ENCODE results near the gene PDLIM1. TPM values are rescaled to one million over a fixed set of nuclear protein-coding genes. Genes with fewer than 3 reads are reported as not detected.

The PDLIM1 gene
- total and polyA plus RNA-seq, 2 donors from 2014 or later: 72.9 to 148 TPM

- no peaks in the 10 kb centered on the region for H3K36me3 ChIP-seq (ENCODE audit: control insufficient read depth in 2 of 3, insufficient read depth in 3 of 3, low read length in 3 of 3)
- no peak for FAIRE-seq
- no peak for TF ChIP-seq CTCF (IDR thresholded peaks at IDR 0.05; ENCODE audit: borderline replicate concordance, extremely low read depth, insufficient read depth)
Observed at GRCh38 chr10:95297402-95297801, 6.6 kb upstream of the PDLIM1 start.

GRCh38 chr10:95296764-95297163 is 6.0 kb upstream of the PDLIM1 start:
- no peak overlapping the region for H3K9ac ChIP-seq (ENCODE audit: low read length in 3 of 3)
- peaks cover 0 to 6% (median 4%) of the 10 kb centered on the region in 3 donors for H3K4me1 ChIP-seq (ENCODE audit: control insufficient read depth in 2 of 3, insufficient read depth in 2 of 3, low read depth in 1 of 3, low read length in 3 of 3)
- no peaks in the 10 kb centered on the region for H3K9me3 ChIP-seq (ENCODE audit: control insufficient read depth in 2 of 3, insufficient read depth in 1 of 3, low read length in 3 of 3)
- intact Hi-C loops (cut with DNase I): no loop called here
- FAIRE-seq (no peak), DNase-seq (no peak)
- H3K4me3 ChIP-seq (ENCODE audit: low read length in 3 of 3): no peak overlapping the region
- no peaks in the 10 kb centered on the region for H3K36me3 ChIP-seq (ENCODE audit: control insufficient read depth in 2 of 3, insufficient read depth in 3 of 3, low read length in 3 of 3)
- no peaks in the 10 kb centered on the region for H3K27me3 ChIP-seq (ENCODE audit: control insufficient read depth, insufficient read depth, low read length)
- no peak for TF ChIP-seq CTCF (IDR thresholded peaks at IDR 0.05; ENCODE audit: borderline replicate concordance, extremely low read depth, insufficient read depth)
- H3K27ac ChIP-seq (ENCODE audit: low read depth in 2 of 2, low read length in 2 of 2): no peak overlapping the region

More at GRCh38 chr10:95297402-95297801, 6.6 kb upstream of the PDLIM1 start:
- no peak overlapping the region for H3K4me3 ChIP-seq (ENCODE audit: low read length in 3 of 3)
- peaks cover 0 to 6% (median 4%) of the 10 kb centered on the region in 3 donors for H3K4me1 ChIP-seq (ENCODE audit: control insufficient read depth in 2 of 3, insufficient read depth in 2 of 3, low read depth in 1 of 3, low read length in 3 of 3)
- no peak overlapping the region for H3K9ac ChIP-seq (ENCODE audit: low read length in 3 of 3)
- no peak overlapping the region for H3K27ac ChIP-seq (ENCODE audit: low read depth in 2 of 2, low read length in 2 of 2)
- intact Hi-C loops (cut with DNase I): no loop called here
- no peaks in the 10 kb centered on the region for H3K27me3 ChIP-seq (ENCODE audit: control insufficient read depth, insufficient read depth, low read length)
- no peak for DNase-seq
- no peaks in the 10 kb centered on the region for H3K9me3 ChIP-seq (ENCODE audit: control insufficient read depth in 2 of 3, insufficient read depth in 1 of 3, low read length in 3 of 3)

GRCh38 chr10:95295031-95295755 is 4.4 kb upstream of the PDLIM1 start:
- H3K27ac ChIP-seq (ENCODE audit: low read depth in 2 of 2, low read length in 2 of 2): no peak overlapping the region
- peak; percentile 85 to 91 (median 87) for DNase-seq
- H3K9me3 ChIP-seq (ENCODE audit: control insufficient read depth in 2 of 3, insufficient read depth in 1 of 3, low read length in 3 of 3): no peaks in the 10 kb centered on the region
- no peaks in the 10 kb centered on the region for H3K27me3 ChIP-seq (ENCODE audit: control insufficient read depth, insufficient read depth, low read length)
- peak overlapping the region; percentile 63 to 69 (median 66) for H3K4me3 ChIP-seq (ENCODE audit: low read length in 3 of 3)
- intact Hi-C loops (cut with DNase I): no loop called here
- no peak for FAIRE-seq
- no peaks in the 10 kb centered on the region for H3K36me3 ChIP-seq (ENCODE audit: control insufficient read depth in 2 of 3, insufficient read depth in 3 of 3, low read length in 3 of 3)
- TF ChIP-seq CTCF (IDR thresholded peaks at IDR 0.05; ENCODE audit: borderline replicate concordance, extremely low read depth, insufficient read depth): no peak
- peak overlapping the region in 2 of 3 donors; percentile 10 to 41 for H3K9ac ChIP-seq (ENCODE audit: low read length in 3 of 3)
- H3K4me1 ChIP-seq (ENCODE audit: control insufficient read depth in 2 of 3, insufficient read depth in 2 of 3, low read depth in 1 of 3, low read length in 3 of 3): peaks cover 0 to 6% (median 4%) of the 10 kb centered on the region in 3 donors

All from kidney (tissue), 14 donors.